Measurements from ENCODE around the gene OSBPL5.

- no peak for TF ChIP-seq POLR2A (IDR thresholded peaks at IDR 0.05; ENCODE audit: low read depth)
- TF ChIP-seq CTCF (IDR thresholded peaks at IDR 0.05): no peak
- no peak for TF ChIP-seq POLR2AphosphoS5 (IDR thresholded peaks at IDR 0.05)
Measured at GRCh38 chr11:3214420-3214699, 49.2 kb upstream of the OSBPL5 start.
